ENCODE measurements around the gene UBE2J1. TPM values are rescaled to one million over a fixed set of nuclear protein-coding genes. Genes with fewer than 3 reads are reported as not detected.
"Not testable (repeated sequence)": the region's sequence is repeated elsewhere in the genome, so short reads cannot be mapped to it uniquely, and the experiment has no call there.

The UBE2J1 gene, protein sequence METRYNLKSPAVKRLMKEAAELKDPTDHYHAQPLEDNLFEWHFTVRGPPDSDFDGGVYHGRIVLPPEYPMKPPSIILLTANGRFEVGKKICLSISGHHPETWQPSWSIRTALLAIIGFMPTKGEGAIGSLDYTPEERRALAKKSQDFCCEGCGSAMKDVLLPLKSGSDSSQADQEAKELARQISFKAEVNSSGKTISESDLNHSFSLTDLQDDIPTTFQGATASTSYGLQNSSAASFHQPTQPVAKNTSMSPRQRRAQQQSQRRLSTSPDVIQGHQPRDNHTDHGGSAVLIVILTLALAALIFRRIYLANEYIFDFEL
- total RNA-seq: 10 to 100 TPM; 15.0 to 19.4 (median 16.1) TPM

DNA sequence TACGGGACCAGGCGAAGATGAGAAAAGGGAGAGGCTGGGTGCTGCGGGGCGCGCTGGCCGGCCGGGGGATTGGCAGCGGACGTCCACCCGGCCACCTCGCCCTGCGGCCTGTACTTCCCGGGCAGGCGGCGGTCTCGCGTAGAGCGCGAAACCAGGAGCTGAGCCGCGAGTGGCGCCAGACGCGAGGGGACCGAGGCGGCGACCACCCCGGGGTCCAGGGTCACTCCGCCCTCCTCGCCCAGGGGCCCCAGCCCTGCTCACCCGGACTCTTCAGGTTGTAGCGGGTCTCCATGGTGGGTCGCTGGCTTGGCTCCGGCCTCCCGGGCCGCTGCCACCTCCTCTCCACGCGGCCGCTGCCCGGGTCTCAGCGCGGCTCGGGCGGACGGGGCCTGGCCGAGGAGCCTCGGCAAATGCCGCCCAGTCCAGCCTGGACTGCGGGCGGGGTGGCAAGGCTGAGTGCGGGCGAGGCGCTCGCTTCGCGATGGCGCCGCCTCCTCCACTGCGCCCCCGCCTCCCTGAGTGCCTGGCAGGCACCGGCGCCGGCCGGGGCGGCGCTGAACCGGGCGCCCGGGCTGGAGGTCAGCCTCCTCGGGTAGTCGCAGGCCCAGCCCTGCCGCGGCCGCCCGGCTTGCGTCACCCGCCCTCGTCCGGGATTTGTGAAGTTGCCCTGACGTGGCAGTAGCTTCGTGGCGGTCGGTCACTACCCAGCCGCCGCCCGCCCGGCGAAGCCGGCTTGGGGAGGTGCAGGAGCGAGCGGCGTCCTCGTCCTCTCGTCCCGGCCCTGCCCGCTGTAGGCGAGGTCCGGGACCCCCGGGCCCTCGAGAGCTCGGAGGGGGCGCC, at the start of gene UBE2J1:
TSS of gene UBE2J1 (minus strand) at position 445 of the 840 bp plus-strand sequence. CDS start at position 292, 153 bp downstream.
- peaks cover 74% of the 10 kb centered on the region for H3K4me1 Mint-ChIP-seq (ENCODE audit: low read depth)
- no peaks in the 10 kb centered on the region for H3K36me3 Mint-ChIP-seq (ENCODE audit: insufficient read depth)
- peak; percentile 89 to 92 for ATAC-seq
- no peaks in the 10 kb centered on the region for H3K9me3 Mint-ChIP-seq
- peak; percentile 59 for DNase-seq
- H3K27me3 Mint-ChIP-seq (ENCODE audit: low read depth): no peaks in the 10 kb centered on the region
- H3K4me3 Mint-ChIP-seq: peak within 1 kb of the TSS; percentile 93

GRCh38 chr6:89400912-89401399, 48.4 kb upstream of the UBE2J1 start:
- no peaks in the 10 kb centered on the region for H3K9me3 Mint-ChIP-seq
- no peaks in the 10 kb centered on the region for H3K36me3 Mint-ChIP-seq (ENCODE audit: insufficient read depth)
- H3K4me1 Mint-ChIP-seq (ENCODE audit: low read depth): no peaks in the 10 kb centered on the region
- no peaks in the 10 kb centered on the region for H3K27me3 Mint-ChIP-seq (ENCODE audit: low read depth)
- no peak overlapping the region for H3K4me3 Mint-ChIP-seq
- ATAC-seq (no peak), DNase-seq (no peak)

GRCh38 chr6:89400050-89400449, 47.5 kb upstream of the UBE2J1 start:
- Mint-ChIP-seq H3K4me3 (no peak overlapping the region), H3K9me3 (no peaks in the 10 kb centered on the region), H3K27me3 (ENCODE audit: low read depth) (no peaks in the 10 kb centered on the region), H3K36me3 (ENCODE audit: insufficient read depth) (no peaks in the 10 kb centered on the region), H3K4me1 (ENCODE audit: low read depth) (no peaks in the 10 kb centered on the region)
- DNase-seq: no peak
- no peak for ATAC-seq

GRCh38 chr6:89398762-89399525, 46.4 kb upstream of the UBE2J1 start:
- Mint-ChIP-seq H3K9me3 (peaks cover 1% of the 10 kb centered on the region), H3K4me1 (ENCODE audit: low read depth) (no peaks in the 10 kb centered on the region), H3K36me3 (ENCODE audit: insufficient read depth) (no peaks in the 10 kb centered on the region), H3K27me3 (ENCODE audit: low read depth) (no peaks in the 10 kb centered on the region), H3K4me3 (no peak overlapping the region)
- DNase-seq (no peak), ATAC-seq (no peak)

- not testable (repeated sequence) for DNase-seq, ATAC-seq
These were observed 45.4 kb upstream of the UBE2J1 start for GRCh38 chr6:89397884-89398283.

DNA sequence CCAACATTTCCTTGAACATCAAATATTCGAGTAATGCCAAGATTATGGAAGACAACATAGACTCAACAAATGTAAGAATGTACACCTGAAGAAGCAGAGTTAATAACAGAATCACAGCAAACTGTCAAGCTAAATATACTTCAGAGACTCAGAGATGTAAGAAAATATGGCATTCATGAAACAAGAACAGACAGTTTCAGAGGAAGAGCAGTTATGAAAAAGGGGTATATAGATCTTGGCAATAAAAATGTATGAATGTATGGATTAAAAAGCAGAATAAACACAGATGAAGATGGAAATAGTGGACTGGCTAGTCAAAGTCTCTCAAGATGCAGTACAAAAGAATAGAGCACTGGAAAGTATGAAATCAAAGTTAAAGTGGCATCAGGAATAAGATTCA, 41.1 kb upstream of the UBE2J1 start:
- Mint-ChIP-seq H3K9me3 (peaks cover 13% of the 10 kb centered on the region), H3K36me3 (ENCODE audit: insufficient read depth) (peaks cover 4% of the 10 kb centered on the region), H3K4me1 (ENCODE audit: low read depth) (no peaks in the 10 kb centered on the region), H3K27me3 (ENCODE audit: low read depth) (peaks cover 3% of the 10 kb centered on the region), H3K4me3 (no peak overlapping the region)
- DNase-seq (no peak), ATAC-seq (no peak)

More at GRCh38 chr6:89397884-89398283, 45.4 kb upstream of the UBE2J1 start:
- not testable (repeated sequence) for H3K27me3 Mint-ChIP-seq (ENCODE audit: low read depth); H3K4me3 Mint-ChIP-seq; H3K4me1 Mint-ChIP-seq (ENCODE audit: low read depth); H3K36me3 Mint-ChIP-seq (ENCODE audit: insufficient read depth)
- peaks cover 12% of the 10 kb centered on the region for H3K9me3 Mint-ChIP-seq

GRCh38 chr6:89392823-89393222, 40.3 kb upstream of the UBE2J1 start:
- DNase-seq (no peak), ATAC-seq (no peak)
- Mint-ChIP-seq H3K9me3 (peaks cover 13% of the 10 kb centered on the region), H3K4me3 (no peak overlapping the region), H3K27me3 (ENCODE audit: low read depth) (peaks cover 3% of the 10 kb centered on the region), H3K36me3 (ENCODE audit: insufficient read depth) (peaks cover 4% of the 10 kb centered on the region), H3K4me1 (ENCODE audit: low read depth) (no peaks in the 10 kb centered on the region)

DNA sequence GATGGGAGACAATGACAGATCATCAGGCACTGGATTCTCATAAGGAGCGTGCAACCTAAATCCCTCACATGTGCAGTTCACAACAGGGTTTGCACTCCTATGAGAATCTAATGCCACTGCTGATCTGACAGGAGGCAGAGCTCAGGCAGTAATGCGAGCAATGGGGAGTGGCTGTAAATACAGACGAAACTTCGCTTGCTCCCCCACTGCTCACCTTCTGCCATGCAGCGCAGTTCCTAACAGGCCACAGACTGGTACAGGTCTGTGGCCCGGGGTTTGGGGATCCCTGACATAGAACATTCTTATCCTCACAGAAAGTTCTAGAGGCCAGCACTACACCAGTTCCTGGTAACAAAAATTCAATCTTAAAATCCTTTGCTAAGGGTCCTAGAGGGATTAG, 36.3 kb upstream of the UBE2J1 start:
- ATAC-seq (no peak), DNase-seq (no peak)
- Mint-ChIP-seq H3K9me3 (peaks cover 10% of the 10 kb centered on the region), H3K27me3 (ENCODE audit: low read depth) (peaks cover 3% of the 10 kb centered on the region), H3K36me3 (ENCODE audit: insufficient read depth) (peaks cover 8% of the 10 kb centered on the region), H3K4me3 (no peak overlapping the region), H3K4me1 (ENCODE audit: low read depth) (peaks cover 5% of the 10 kb centered on the region)

DNA sequence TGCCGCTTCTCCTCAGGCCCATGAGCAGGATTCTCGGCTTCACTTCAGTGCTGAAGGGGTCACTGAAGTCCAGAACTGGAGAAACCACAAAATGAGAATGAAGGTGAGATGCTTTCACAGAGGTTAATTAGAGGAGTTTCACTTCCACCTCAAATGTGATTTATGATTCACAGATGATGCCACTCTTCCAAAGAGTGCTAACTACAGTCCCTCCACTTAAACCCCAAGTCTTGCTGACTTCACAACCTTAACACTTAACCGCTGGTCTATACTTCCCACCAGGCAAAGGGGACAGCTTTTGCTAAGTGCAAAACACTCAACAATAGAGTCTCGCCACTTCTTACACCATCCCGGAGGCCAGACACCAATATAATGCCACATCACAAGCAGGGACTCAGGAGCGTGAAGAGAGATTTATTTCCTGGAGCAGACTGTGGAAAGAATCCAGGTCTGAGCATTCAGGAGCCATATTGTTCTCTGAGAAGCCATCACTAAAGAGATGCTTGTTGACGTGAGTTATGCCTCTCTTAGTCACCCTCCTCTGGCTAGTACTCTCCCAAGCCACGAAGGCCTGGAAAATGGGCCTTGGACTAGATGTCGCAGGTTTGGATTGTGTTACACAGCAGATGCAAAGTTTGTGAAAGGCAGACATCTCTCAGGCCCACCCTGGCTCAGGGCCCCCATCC, 35.1 kb upstream of the UBE2J1 start:
- ATAC-seq: no peak
- DNase-seq: no peak
- no peaks in the 10 kb centered on the region for H3K9me3 Mint-ChIP-seq
- H3K4me1 Mint-ChIP-seq (ENCODE audit: low read depth): peaks cover 5% of the 10 kb centered on the region
- H3K4me3 Mint-ChIP-seq: no peak overlapping the region
- peaks cover 6% of the 10 kb centered on the region for H3K36me3 Mint-ChIP-seq (ENCODE audit: insufficient read depth)
- peaks cover 3% of the 10 kb centered on the region for H3K27me3 Mint-ChIP-seq (ENCODE audit: low read depth)

DNA sequence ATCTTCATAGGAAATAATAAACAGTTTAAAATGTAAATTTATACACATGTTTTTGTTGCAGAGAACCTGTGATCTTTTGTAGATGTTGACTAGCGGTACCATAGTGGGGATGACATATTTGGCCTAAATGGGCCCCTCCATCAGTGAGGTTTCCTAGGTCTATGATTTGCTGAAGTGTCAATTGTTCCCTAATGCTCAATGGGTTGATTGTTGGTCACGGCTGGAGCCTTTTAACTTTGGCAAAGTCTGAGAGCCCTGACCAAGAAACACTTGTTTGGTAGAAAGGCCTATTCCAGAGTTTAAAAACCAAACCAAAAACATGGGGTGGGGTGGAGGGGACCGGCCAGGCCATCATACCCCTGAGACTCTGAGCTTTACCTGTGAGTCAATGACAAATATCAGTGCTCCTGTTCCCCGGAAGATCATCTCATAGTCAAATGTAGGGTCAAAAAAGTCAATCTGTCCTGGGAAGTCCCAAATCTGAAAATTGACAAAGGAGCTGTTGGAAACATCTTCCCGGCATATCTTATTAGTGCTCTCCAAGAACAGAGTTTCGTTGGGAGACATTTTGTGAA, 34.5 kb upstream of the UBE2J1 start:
- ATAC-seq: no peak
- Mint-ChIP-seq H3K4me3 (no peak overlapping the region), H3K27me3 (ENCODE audit: low read depth) (peaks cover 3% of the 10 kb centered on the region), H3K9me3 (no peaks in the 10 kb centered on the region), H3K36me3 (ENCODE audit: insufficient read depth) (peaks cover 6% of the 10 kb centered on the region), H3K4me1 (ENCODE audit: low read depth) (peaks cover 5% of the 10 kb centered on the region)
- DNase-seq: no peak

- Mint-ChIP-seq H3K36me3 (ENCODE audit: insufficient read depth) (peaks cover 6% of the 10 kb centered on the region), H3K27me3 (ENCODE audit: low read depth) (peaks cover 4% of the 10 kb centered on the region), H3K4me1 (ENCODE audit: low read depth) (peaks cover 5% of the 10 kb centered on the region), H3K4me3 (no peak overlapping the region), H3K9me3 (no peaks in the 10 kb centered on the region)
- DNase-seq: no peak
- ATAC-seq: no peak
These were observed 33.3 kb upstream of the UBE2J1 start for GRCh38 chr6:89385846-89386245.

- peaks cover 5% of the 10 kb centered on the region for H3K4me1 Mint-ChIP-seq (ENCODE audit: low read depth)
- peak in 1 of 2 donors; percentile 48 for ATAC-seq
These were observed 32.7 kb upstream of the UBE2J1 start for GRCh38 chr6:89385156-89385667.

DNA sequence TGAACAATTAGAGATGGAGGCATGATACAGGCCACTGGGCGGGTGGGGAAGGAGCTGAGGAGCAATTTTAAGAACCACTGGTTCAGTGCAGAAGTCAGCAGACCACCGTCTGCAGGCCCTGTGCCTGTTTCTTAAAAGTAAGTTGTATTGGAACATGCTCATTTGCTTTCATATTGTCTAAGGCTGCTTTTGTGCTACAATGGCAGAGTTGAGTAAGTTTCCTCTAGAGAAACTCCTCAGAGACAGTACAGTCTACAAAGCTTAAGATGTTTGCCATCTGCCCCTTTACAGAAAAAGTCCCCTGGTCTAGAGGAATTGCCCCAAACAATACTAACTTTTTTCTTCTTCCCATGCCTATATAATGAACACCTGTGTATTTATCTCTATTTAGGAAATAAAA, 28.5 kb upstream of the UBE2J1 start:
- peaks cover 5% of the 10 kb centered on the region for H3K4me1 Mint-ChIP-seq (ENCODE audit: low read depth)
- H3K9me3 Mint-ChIP-seq: no peaks in the 10 kb centered on the region
- ATAC-seq: no peak

More at GRCh38 chr6:89385156-89385667, 32.7 kb upstream of the UBE2J1 start:
- no peak for DNase-seq
- Mint-ChIP-seq H3K27me3 (ENCODE audit: low read depth) (peaks cover 3% of the 10 kb centered on the region), H3K36me3 (ENCODE audit: insufficient read depth) (peaks cover 6% of the 10 kb centered on the region), H3K9me3 (no peaks in the 10 kb centered on the region), H3K4me3 (no peak overlapping the region)

More for the DNA sequence above, 28.5 kb upstream of the UBE2J1 start:
- no peak overlapping the region for H3K4me3 Mint-ChIP-seq
- DNase-seq: no peak
- H3K36me3 Mint-ChIP-seq (ENCODE audit: insufficient read depth): peaks cover 6% of the 10 kb centered on the region
- H3K27me3 Mint-ChIP-seq (ENCODE audit: low read depth): peaks cover 2% of the 10 kb centered on the region

Data from activated T-cell treated with anti-CD3 and anti-CD28 coated beads, Interleukin-2, amount 50 U/mL, for 4 hours (primary cell).